HG03103 (cell line): ENCODE data around the gene LARGE1.

Experiments
- ATAC-seq: cut with Tn5 transposase; IDR thresholded peaks from one replicate; pipeline ENCODE4 v1.9.1; 2021; ENCODE audit warnings: low read depth; ENCODE audit not compliant: unreplicated experiment

LARGE1 gene

GRCh38 chr22:33829546-33830280 is 90.6 kb downstream of the LARGE1 start:
- no peak for ATAC-seq

GRCh38 chr22:33828302-33828701 is 92.0 kb downstream of the LARGE1 start:
- ATAC-seq: no peak

- no peak for ATAC-seq
Measured at GRCh38 chr22:33825761-33826160, 94.5 kb downstream of the LARGE1 start.

- no peak for ATAC-seq
Measured at GRCh38 chr22:33823552-33823951, 96.7 kb downstream of the LARGE1 start.

GRCh38 chr22:33821290-33821689 is 99.0 kb downstream of the LARGE1 start:
- ATAC-seq: no peak

GRCh38 chr22:33819743-33820142 is 100.5 kb downstream of the LARGE1 start:
- no peak for ATAC-seq

- no peak for ATAC-seq
Measured at GRCh38 chr22:33817512-33818127, 102.7 kb downstream of the LARGE1 start.

GRCh38 chr22:33812360-33812977 is 107.8 kb downstream of the LARGE1 start:
- ATAC-seq: no peak

GRCh38 chr22:33811686-33812085 is 108.6 kb downstream of the LARGE1 start:
- ATAC-seq: no peak

GRCh38 chr22:33811208-33811607 is 109.1 kb downstream of the LARGE1 start:
- no peak for ATAC-seq

- no peak for ATAC-seq
Measured at GRCh38 chr22:33807470-33807869, 112.8 kb downstream of the LARGE1 start.

- ATAC-seq: no peak
Measured at GRCh38 chr22:33806191-33806590, 114.1 kb downstream of the LARGE1 start.

GRCh38 chr22:33803371-33804282 is 116.6 kb downstream of the LARGE1 start:
- no peak for ATAC-seq

- no peak for ATAC-seq
Measured at GRCh38 chr22:33798401-33798800, 121.9 kb downstream of the LARGE1 start.

GRCh38 chr22:33796494-33796893 is 123.8 kb downstream of the LARGE1 start:
- ATAC-seq: no peak

GRCh38 chr22:33793475-33793874 is 126.8 kb downstream of the LARGE1 start:
- no peak for ATAC-seq

- no peak for ATAC-seq
Measured at GRCh38 chr22:33792832-33793231, 127.4 kb downstream of the LARGE1 start.

- no peak for ATAC-seq
Measured at GRCh38 chr22:33789690-33790253, 130.5 kb downstream of the LARGE1 start.

GRCh38 chr22:33788927-33789326 is 131.3 kb downstream of the LARGE1 start:
- ATAC-seq: no peak

- peak; percentile 68 for ATAC-seq
Measured at GRCh38 chr22:33787645-33788456, 132.4 kb downstream of the LARGE1 start.
